ENCODE measurements around the gene PIK3R2.

DNA sequence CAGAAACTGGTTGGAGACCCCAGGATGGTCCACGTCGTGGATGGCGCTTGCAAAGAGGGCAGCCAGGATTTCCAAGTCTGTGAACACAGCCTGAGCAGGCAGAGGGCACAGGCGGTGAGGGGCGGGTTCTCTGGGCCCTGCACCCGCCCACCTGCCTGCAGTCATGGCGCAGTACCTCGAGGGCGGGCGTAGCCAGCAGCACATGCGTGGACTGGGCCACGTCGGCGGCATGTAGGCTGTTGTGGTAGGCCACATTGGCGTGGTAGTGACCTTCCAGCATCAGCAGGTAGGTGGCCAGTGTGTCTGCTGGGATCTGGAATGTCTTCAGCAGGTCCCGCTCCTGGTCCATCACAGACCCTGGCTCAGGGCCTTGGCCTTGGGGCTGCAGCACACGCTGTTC lies 65.2 kb downstream of the PIK3R2 start:
- TF ChIP-seq POLR2A (IDR thresholded peaks at IDR 0.05) (no peak), EP300 (IDR thresholded peaks at IDR 0.05) (no peak)
- TF ChIP-seq, protein P1, sequence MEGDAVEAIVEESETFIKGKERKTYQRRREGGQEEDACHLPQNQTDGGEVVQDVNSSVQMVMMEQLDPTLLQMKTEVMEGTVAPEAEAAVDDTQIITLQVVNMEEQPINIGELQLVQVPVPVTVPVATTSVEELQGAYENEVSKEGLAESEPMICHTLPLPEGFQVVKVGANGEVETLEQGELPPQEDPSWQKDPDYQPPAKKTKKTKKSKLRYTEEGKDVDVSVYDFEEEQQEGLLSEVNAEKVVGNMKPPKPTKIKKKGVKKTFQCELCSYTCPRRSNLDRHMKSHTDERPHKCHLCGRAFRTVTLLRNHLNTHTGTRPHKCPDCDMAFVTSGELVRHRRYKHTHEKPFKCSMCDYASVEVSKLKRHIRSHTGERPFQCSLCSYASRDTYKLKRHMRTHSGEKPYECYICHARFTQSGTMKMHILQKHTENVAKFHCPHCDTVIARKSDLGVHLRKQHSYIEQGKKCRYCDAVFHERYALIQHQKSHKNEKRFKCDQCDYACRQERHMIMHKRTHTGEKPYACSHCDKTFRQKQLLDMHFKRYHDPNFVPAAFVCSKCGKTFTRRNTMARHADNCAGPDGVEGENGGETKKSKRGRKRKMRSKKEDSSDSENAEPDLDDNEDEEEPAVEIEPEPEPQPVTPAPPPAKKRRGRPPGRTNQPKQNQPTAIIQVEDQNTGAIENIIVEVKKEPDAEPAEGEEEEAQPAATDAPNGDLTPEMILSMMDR (IDR thresholded peaks at IDR 0.05) = no peak
